ENCODE results near the gene AGBL5. TPM values are rescaled to one million over a fixed set of nuclear protein-coding genes. Genes with fewer than 3 reads are reported as not detected.

Gene AGBL5
- total RNA-seq, 1 experiment from 2014 or later = 55.4 TPM

DNA sequence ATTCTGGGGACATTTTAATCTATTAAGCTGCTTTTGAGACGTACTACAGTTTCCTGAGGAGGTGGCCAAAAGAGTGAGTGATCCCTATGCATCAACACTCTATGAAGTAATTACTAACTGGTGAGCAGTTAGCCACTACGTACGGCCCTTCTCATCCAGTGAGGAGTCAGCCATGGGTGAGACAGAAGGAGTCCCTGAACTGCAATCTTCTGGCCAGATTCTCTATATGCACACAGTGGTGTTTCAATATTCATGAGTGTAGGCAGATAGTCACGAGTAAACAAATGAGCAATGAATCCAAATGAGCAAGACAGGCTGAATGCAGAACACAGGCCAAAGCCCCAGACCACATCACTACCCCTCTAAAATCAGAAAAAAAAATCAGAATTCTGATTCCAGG, 48.5 kb upstream of the AGBL5 start:
- Histone ChIP-seq H3K79me1 (ENCODE audit: insufficient read depth, low read depth, low read length, poor library complexity, severe bottlenecking) (no peaks in the 10 kb centered on the region), H2BK120ac (ENCODE audit: low read depth, low read length, poor library complexity, severe bottlenecking) (no peak overlapping the region), H2BK20ac (ENCODE audit: low read depth, low read length, poor library complexity, severe bottlenecking) (no peak overlapping the region), H3K4me1 (ENCODE audit: insufficient read depth, low read length) (no peaks in the 10 kb centered on the region), H2AFZ (ENCODE audit: low read length) (no peak overlapping the region), H2BK12ac (ENCODE audit: insufficient read length, low read depth, low read length) (no peak overlapping the region), H2BK15ac (ENCODE audit: low read depth, low read length) (no peak overlapping the region), H3K79me2 (ENCODE audit: insufficient read depth, low read length) (no peaks in the 10 kb centered on the region), H3K4ac (ENCODE audit: low read depth, low read length) (no peak overlapping the region), H3K56ac (ENCODE audit: insufficient read length, low read depth, low read length) (no peak overlapping the region), H4K8ac (replicated peaks; ENCODE audit: insufficient read length, low read depth, low read length) (no peak overlapping the region), H4K91ac (ENCODE audit: insufficient read length, low read depth, low read length) (no peak overlapping the region), H3K9ac (ENCODE audit: extremely low read depth, insufficient read length, low read length) (no peak overlapping the region), H2AK5ac (ENCODE audit: insufficient read length, low read length) (no peak overlapping the region), H3K4me2 (ENCODE audit: insufficient read depth, insufficient read length, low read length) (no peak overlapping the region), H2BK5ac (ENCODE audit: insufficient read length, low read length) (no peak overlapping the region), H3K23me2 (ENCODE audit: insufficient read length, low read depth, low read length, poor library complexity, severe bottlenecking) (no peaks in the 10 kb centered on the region), H3K18ac (ENCODE audit: insufficient read length, low read depth, low read length) (no peak overlapping the region), H3K27me3 (ENCODE audit: insufficient read depth, low read length) (no peaks in the 10 kb centered on the region), H3T11ph (ENCODE audit: low read length) (no peak overlapping the region), H3K23ac (ENCODE audit: insufficient read length, low read depth, low read length) (no peak overlapping the region), H3K27ac (ENCODE audit: insufficient read length, low read depth, low read length) (no peak overlapping the region), H3K14ac (ENCODE audit: insufficient read depth, low read length) (no peak overlapping the region), H4K20me1 (ENCODE audit: control insufficient read depth, insufficient read depth, insufficient read length) (peaks cover 2% of the 10 kb centered on the region), H4K5ac (ENCODE audit: insufficient read length, low read depth, low read length) (no peak overlapping the region), H3K9me3 (ENCODE audit: control insufficient read depth, low read depth, low read length) (no peaks in the 10 kb centered on the region)
- Mint-ChIP-seq H3K4me1 (peaks cover 4% of the 10 kb centered on the region in 2 experiments; a peak in 3 of 4 replicates), H3K27me3 (ENCODE audit: low read depth) (peaks cover 6% of the 10 kb centered on the region), H3K9me3 (no peaks in the 10 kb centered on the region; a peak in 1 of 5 replicates), H3K27ac (no peak overlapping the region), H3K4me3 (no peak overlapping the region), H3K36me3 (ENCODE audit: insufficient read depth in 1 of 3, low read depth in 3 of 3) (no peaks in the 10 kb centered on the region; a peak in 1 of 7 replicates)
- WGBS (ENCODE audit: extremely low coverage, insufficient read length, low lambda C conversion rate) = no CpG with 5 or more reads among the region's 4 CpGs
- TF ChIP-seq, protein P1, sequence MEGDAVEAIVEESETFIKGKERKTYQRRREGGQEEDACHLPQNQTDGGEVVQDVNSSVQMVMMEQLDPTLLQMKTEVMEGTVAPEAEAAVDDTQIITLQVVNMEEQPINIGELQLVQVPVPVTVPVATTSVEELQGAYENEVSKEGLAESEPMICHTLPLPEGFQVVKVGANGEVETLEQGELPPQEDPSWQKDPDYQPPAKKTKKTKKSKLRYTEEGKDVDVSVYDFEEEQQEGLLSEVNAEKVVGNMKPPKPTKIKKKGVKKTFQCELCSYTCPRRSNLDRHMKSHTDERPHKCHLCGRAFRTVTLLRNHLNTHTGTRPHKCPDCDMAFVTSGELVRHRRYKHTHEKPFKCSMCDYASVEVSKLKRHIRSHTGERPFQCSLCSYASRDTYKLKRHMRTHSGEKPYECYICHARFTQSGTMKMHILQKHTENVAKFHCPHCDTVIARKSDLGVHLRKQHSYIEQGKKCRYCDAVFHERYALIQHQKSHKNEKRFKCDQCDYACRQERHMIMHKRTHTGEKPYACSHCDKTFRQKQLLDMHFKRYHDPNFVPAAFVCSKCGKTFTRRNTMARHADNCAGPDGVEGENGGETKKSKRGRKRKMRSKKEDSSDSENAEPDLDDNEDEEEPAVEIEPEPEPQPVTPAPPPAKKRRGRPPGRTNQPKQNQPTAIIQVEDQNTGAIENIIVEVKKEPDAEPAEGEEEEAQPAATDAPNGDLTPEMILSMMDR (conservative IDR thresholded peaks at IDR 0.05) = no peak
- DNase-seq = no peak
